Pancreas (tissue), 10 donors: Measurements from ENCODE around the gene AAMDC. TPM values are rescaled to one million over a fixed set of nuclear protein-coding genes. Genes with fewer than 3 reads are reported as not detected.
"Not testable (repeated sequence)": the region's sequence is repeated elsewhere in the genome, so short reads cannot be mapped to it uniquely, and the experiment has no call there.

Experiments
- ATAC-seq, 4 donors: fragments of 200-7000 bp; cut with Tn5 transposase; one replicate each; pipeline versions ENCODE4 v1.8.0 to v1.9.1; 2020; ENCODE audit warnings: mild to moderate bottlenecking in 4 of 4, moderate library complexity in 4 of 4
- DNase-seq, 6 donors: peaks; one replicate each; pipeline ENCODE4 v3.0.0-alpha.2; 2020
- FAIRE-seq: peaks from 2 replicates; lab custom pipeline; 2012; peaks lifted over from hg19 to GRCh38; lab: Jason Lieb, UNC
- H3K27ac ChIP-seq, 4 donors: fragments of 200-600 bp; sonication (generic); 1 replicate in 3 of 4; 2 replicates in 1 of 4; pipeline versions ENCODE4 v1.5.0 to v1.8.0; 2020
- H3K27me3 ChIP-seq, 4 donors: fragments of 200-600 bp; one replicate each; pipeline ENCODE4 v1.8.0; 2021
- H3K36me3 ChIP-seq, 3 donors: fragments of 200-600 bp; sonication (generic) in 1 of 3; one replicate each; pipeline versions ENCODE4 v1.5.0 to v1.8.0; 2020 to 2021
- H3K4me1 ChIP-seq, 3 donors: fragments of 200-600 bp; one replicate each; pipeline ENCODE4 v1.8.0; 2021
- H3K4me3 ChIP-seq, 4 donors: fragments of 200-600 bp; sonication (generic) in 2 of 4; one replicate each; pipeline versions ENCODE4 v1.5.0 to v1.8.0; 2020 to 2021
- H3K9me3 ChIP-seq, 4 donors: fragments of 200-600 bp; one replicate each; pipeline ENCODE4 v1.8.0; 2021
- WGBS, 2 donors: extraction: QIAGEN DNeasy Blood & Tissue Kit; methylation state at CpG; one replicate each; pipeline ENCODE4 v1.1.7; 2013; 5-methylcytosine and 5-hydroxymethylcytosine counted together
- intact Hi-C, 3 donors: fragments of 100-400 bp; cut with DNase I; formaldehyde crosslinking; loops; one replicate each; pipeline versions ENCODE4 v1.11.1 to v1.14.2; 2022
- polyA plus RNA-seq, 2 donors: library from polyadenylated mRNA; stranded (reverse); fragments of 200-250 nt; gene quantifications; one replicate each; pipeline ENCODE4 v1.2.3, GENCODE V29; 2013
- total RNA-seq, 6 donors: library from RNA; stranded (reverse); fragmentation: NEBNext Ultra II Directional in 4 of 6; extraction: Animal tissue kit (Norgen Biotek cat#: 25700) in 4 of 6; gene quantifications; one replicate each; pipeline versions ENCODE4 v1.2.1 to v1.2.4, GENCODE V29; 2021 to 2023
- TF ChIP-seq, protein P1 (sequence below), 4 donors: fragments of 200-600 bp; sonication (generic) in 3 of 4; IDR thresholded peaks; one replicate each; pipeline versions ENCODE4 v1.5.0 to v1.8.0; 2021; ENCODE audit warnings: antibody characterized with exemption in 4 of 4
- donor health status: healthy with polysubstance abuse.
- donor health status: DM: no; HTN: no; CAD: no; lungs with moderate emphysema.
- donor health status: DM: no; HTN: no; CAD: no.
- donor health status: control.
- donor health status: control.
- donor health status: Bipolar disorder and iron deficiency.
- donor health status: DM: yes; HTN: yes; CAD: no.
- donor health status: DM: no; HTN: no; CAD: no.
- donor health status: DM: no; HTN: no; CAD: no.
- donor health status: DM: yes; HTN: yes; CAD: no.

The AAMDC gene
- total and polyA plus RNA-seq, 8 donors: 9.0 to 43.6 (median 12.0) TPM

DNA sequence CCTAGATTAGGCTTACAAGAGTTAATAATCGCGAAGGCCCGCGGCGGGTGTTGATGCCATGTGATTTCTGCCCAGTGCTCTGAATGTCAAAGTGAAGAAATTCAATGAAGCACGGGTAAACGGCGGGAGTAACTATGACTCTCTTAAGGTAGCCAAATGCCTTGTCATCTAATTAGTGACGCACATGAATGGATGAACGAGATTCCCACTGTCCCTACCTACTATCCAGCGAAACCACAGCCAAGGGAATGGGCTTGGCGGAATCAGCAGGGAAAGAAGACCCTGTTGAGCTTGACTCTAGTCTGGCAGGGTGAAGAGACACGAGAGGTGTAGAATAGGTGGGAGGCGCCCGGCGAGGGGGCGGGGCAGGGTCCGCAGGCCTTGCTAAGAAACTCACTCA lies 65.5 kb downstream of the AAMDC start:
- no peak for DNase-seq
- FAIRE-seq: no peak
- WGBS, 2 donors: 95 to 96% methylated on average over 18 of the region's 18 CpGs

DNA sequence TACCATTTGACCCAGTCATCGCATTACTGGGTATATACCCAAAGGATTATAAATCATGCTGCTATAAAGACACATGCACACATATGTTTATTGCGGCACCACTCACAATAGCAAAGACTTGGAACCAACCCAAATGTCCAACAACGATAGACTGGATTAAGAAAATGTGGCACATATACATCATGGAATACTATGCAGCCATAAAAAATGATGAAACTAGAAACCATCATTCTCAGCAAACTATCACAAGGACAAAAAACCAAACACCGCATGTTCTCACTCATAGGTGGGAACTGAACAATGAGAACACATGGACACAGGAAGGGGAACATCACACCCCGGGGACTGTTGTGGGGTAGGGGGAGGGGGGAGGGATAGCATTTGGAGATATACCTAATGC lies 68.1 kb downstream of the AAMDC start:
- intact Hi-C loops, H3K4me1 ChIP-seq, H3K9me3 ChIP-seq, ATAC-seq, H3K27me3 ChIP-seq, H3K27ac ChIP-seq, H3K4me3 ChIP-seq, FAIRE-seq, DNase-seq: not testable (repeated sequence)
- H3K36me3 ChIP-seq: peaks cover 0 to 11% (median 3%) of the 10 kb centered on the region in 3 donors
- WGBS, 2 donors: 97% methylated on average over 5 of the region's 5 CpGs

More for the DNA sequence above, 65.5 kb downstream of the AAMDC start:
- Histone ChIP-seq H3K27ac (no peak overlapping the region), H3K4me1 (no peaks in the 10 kb centered on the region), H3K36me3 (peaks cover 0 to 23% (median 3%) of the 10 kb centered on the region in 3 donors), H3K27me3 (no peaks in the 10 kb centered on the region), H3K9me3 (no peaks in the 10 kb centered on the region), H3K4me3 (no peak overlapping the region)
- ATAC-seq: no peak
- TF ChIP-seq, protein P1, sequence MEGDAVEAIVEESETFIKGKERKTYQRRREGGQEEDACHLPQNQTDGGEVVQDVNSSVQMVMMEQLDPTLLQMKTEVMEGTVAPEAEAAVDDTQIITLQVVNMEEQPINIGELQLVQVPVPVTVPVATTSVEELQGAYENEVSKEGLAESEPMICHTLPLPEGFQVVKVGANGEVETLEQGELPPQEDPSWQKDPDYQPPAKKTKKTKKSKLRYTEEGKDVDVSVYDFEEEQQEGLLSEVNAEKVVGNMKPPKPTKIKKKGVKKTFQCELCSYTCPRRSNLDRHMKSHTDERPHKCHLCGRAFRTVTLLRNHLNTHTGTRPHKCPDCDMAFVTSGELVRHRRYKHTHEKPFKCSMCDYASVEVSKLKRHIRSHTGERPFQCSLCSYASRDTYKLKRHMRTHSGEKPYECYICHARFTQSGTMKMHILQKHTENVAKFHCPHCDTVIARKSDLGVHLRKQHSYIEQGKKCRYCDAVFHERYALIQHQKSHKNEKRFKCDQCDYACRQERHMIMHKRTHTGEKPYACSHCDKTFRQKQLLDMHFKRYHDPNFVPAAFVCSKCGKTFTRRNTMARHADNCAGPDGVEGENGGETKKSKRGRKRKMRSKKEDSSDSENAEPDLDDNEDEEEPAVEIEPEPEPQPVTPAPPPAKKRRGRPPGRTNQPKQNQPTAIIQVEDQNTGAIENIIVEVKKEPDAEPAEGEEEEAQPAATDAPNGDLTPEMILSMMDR (IDR thresholded peaks at IDR 0.05): no peak
- intact Hi-C loops: no loop called here

DNA sequence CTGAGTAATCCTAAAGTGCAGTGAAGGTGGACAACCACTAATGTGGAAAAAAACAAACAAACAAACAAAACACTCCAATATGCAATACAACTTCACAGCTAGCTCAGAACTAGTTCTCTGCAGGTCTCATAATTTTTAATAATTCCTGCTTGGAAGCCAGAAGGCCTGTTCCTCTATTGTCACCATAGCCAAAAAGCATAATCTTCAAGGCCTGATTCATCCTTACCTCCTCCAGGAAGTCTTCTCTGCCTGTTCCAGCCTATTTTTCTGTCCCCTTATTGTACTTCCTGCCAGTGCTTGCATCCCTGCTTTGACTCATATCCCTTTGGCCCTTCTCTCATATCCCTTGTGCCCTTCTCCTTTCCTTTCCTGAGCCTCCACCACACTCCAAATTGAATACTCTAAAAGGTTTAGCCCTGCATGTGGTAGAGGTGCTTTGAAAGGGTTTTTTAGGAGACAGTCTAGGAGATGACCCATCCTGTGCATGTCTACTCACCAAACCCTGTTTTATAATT lies 69.2 kb downstream of the AAMDC start:
- H3K27me3 ChIP-seq, ATAC-seq, DNase-seq, H3K4me3 ChIP-seq, H3K9me3 ChIP-seq, FAIRE-seq, H3K4me1 ChIP-seq, intact Hi-C loops, H3K27ac ChIP-seq: not testable (repeated sequence)
- peaks cover 0 to 11% (median 3%) of the 10 kb centered on the region in 3 donors for H3K36me3 ChIP-seq

DNA sequence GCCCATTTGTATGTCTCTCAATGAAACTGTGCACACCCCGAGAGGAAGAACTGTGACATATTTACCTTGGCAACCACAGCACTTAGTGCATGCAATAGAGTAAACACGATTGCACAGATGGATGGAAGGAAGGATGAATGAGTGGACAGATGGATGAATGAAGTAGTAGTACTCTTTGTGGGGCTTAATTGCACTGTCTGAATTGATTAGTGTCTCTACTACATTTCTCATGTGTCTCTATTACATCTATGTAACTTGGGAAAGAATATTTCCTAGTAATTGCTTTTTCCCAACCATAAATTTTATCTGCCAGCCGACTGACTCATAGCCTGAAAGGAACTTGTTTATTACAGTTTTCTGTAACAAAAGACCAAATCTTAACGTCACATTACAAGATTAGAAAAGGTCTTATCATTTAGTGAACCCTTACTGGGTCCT lies 69.7 kb downstream of the AAMDC start:
- H3K9me3 ChIP-seq, H3K4me3 ChIP-seq, intact Hi-C loops, DNase-seq, H3K4me1 ChIP-seq, FAIRE-seq, H3K27ac ChIP-seq, H3K27me3 ChIP-seq: not testable (repeated sequence)
- ATAC-seq: peak in 2 of 4 donors; percentile 43 to 72
- 34 to 41% methylated on average over 4 of the region's 4 CpGs for WGBS, 2 donors
- peaks cover 0 to 11% (median 3%) of the 10 kb centered on the region in 3 donors for H3K36me3 ChIP-seq

DNA sequence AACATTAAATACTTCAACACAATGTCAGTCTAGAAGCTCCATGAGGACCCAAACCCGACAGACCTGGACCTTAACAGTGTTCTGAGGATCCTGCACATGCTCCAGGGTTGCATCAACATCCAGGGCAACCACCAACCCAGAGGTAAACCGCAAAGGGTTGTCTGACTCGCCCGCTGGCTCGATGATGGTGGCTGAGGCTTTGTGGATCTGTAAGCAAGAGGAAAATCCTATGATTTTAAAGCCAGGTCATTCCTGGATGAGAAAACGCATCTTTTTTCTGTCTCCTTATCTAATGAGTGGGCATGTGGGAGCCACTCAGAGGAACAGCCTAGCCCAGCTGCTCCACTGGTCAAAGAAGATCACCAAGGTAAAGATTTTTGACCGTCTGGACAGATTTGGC lies 70.3 kb downstream of the AAMDC start:
- H3K27me3 ChIP-seq, H3K4me1 ChIP-seq, intact Hi-C loops, DNase-seq, H3K4me3 ChIP-seq, H3K27ac ChIP-seq, FAIRE-seq, H3K9me3 ChIP-seq, ATAC-seq: not testable (repeated sequence)
- 93 to 97% methylated on average over 7 of the region's 7 CpGs for WGBS, 2 donors
- peaks cover 0 to 11% (median 3%) of the 10 kb centered on the region in 3 donors for H3K36me3 ChIP-seq

DNA sequence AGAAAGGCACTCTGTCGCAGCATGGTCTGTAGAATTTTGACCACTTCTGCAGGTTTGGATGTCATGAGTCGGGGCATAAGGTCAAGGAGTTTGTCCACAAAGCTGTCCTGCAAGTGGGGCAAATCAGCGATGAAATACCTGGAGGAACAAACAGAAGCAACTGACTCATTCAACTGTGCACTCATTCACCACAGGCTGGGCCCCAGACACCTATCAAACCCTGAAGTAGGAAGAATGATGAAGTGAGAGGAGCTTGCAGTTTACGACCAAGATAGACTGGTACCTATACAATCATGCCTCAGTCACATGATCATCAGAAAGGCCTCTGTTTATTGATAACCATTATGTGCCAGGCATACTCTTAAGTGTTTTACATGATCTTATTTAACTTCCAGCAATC lies 70.8 kb downstream of the AAMDC start:
- ATAC-seq, H3K4me1 ChIP-seq, DNase-seq, H3K27me3 ChIP-seq, FAIRE-seq, H3K27ac ChIP-seq, H3K9me3 ChIP-seq, H3K4me3 ChIP-seq, intact Hi-C loops: not testable (repeated sequence)
- H3K36me3 ChIP-seq: peaks cover 0 to 11% (median 3%) of the 10 kb centered on the region in 3 donors
- WGBS, 2 donors: 87 to 95% methylated on average over 3 to 4 of the region's 4 CpGs

DNA sequence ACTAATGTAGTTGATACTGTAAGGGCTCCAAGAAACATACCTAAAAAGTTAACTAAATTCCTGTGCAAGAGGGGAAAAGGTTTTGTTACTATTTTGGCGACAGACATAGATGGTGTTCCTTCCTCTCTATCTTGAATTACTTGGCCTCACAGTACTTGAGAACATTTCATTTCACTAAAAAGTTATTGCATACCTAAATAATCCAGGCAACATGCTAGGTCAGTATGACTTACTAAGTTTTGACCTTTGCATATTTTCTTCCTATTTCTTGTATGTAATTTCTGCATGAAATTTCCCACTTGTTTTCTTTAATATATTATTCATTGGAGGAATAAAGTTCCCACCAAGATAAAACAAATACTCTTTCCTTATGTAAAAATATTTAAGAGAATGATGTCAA lies 74.0 kb downstream of the AAMDC start:
- H3K4me3 ChIP-seq, H3K4me1 ChIP-seq, DNase-seq, ATAC-seq, H3K27ac ChIP-seq, FAIRE-seq, H3K36me3 ChIP-seq, H3K9me3 ChIP-seq, H3K27me3 ChIP-seq, intact Hi-C loops: not testable (repeated sequence)
- 93% methylated on average over 1 of the region's 1 CpG for WGBS, 2 donors

DNA sequence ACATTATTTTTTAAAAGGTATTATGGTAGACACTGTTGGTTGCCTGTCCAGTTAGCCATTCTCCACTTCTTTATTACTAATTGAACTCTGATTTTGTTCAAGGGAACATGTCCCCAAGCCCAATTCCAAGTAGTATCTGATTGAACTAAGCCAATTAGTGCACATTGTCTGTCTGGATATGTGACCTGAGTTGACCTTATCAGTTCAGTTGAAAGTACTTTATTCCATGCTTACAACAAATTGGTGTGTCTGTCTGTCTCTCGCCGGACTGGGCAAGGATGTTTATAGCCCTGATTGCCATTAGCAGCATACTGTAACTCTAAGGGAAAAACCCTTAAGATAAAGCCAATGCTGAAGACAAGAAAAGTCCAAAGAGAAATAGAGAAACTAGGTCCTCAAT lies 87.9 kb downstream of the AAMDC start:
- ATAC-seq (no peak), DNase-seq (no peak), FAIRE-seq (no peak)
- Histone ChIP-seq H3K4me3 (no peak overlapping the region), H3K4me1 (peaks cover under 1 to 6% (median under 1%) of the 10 kb centered on the region in 3 donors), H3K36me3 (peaks cover 0 to 5% (median 0%) of the 10 kb centered on the region in 3 donors), H3K9me3 (no peaks in the 10 kb centered on the region), H3K27me3 (no peaks in the 10 kb centered on the region), H3K27ac (no peak overlapping the region)
- intact Hi-C loops: no loop called here
- 95 to 99% methylated on average over 2 of the region's 2 CpGs for WGBS, 2 donors
- TF ChIP-seq, protein P1 (IDR thresholded peaks at IDR 0.05): no peak
